NCI-H2196 (cell line): ENCODE measurements around the gene FBXW4.

Source experiments
- DNase-seq: peaks from one replicate; lab custom pipeline; 2025; ENCODE audit not compliant: unreplicated experiment; lab: John Stamatoyannopoulos, UW

The FBXW4 gene

GRCh38 chr10:101696632-101697031, 1.7 kb upstream of the FBXW4 start:
- DNase-seq = no peak

DNA sequence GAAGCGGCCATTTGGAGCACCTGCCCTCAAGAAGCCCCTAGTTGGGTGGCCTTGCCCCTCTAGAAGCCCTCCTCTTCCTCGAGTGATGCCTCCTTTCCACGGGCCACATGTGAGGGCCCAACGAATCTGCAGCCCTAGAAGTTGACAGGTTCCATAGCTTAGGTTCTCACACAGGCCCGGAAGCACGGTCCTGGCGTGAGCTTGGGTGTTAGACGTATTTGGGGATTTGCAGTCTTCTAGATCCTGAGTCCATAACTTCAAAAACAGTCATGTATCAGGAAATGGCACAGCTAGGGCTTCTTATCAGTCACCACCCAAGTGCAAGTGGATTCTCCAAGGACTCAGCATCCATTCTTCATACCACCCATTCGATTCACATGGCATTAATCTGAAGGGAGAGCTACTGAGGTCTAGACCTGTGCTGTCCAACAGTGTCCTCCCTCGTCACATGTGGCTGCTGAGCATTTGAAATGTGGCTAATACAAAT, 477 bp upstream of the FBXW4 start:
- DNase-seq = no peak

GRCh38 chr10:101693978-101694673, 844 bp downstream of the FBXW4 start:
- peak; percentile 10 for DNase-seq

DNA sequence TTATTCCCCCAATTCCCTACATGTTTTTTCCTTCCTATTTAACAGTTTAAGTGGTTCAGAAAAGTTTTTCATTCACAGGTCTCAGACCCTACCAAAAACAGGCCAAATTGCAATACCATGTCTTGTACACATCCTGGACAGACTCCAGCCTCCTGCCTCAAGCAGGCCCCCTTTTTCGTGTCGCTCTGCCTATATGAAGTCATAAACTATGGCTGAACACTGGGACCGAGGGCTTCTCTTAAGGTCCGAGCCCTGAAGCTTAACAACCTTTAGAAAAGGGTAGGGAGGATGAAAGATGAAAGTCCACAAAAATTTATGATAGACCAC, 1.4 kb downstream of the FBXW4 start:
- DNase-seq = no peak

DNA sequence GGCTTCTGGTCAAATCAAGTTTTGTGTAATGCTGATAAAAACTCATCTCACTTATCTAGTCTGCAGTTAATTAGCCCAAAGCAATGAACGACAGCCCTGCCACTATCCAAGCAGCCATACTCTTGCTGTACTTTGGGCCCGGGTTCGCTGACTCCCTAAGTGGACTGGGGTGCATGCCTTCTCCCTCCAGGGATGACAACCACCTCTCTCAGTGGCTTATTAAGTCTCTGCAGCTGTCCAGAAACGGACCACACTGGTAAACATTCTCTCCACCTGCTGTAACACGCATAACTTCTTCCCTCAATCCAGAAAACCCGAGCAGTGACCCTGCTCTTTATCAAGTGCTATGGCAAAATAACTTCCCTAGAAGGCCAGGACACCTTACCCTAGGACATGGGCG, 3.9 kb downstream of the FBXW4 start:
- DNase-seq = no peak

- no peak for DNase-seq
These were observed 4.5 kb downstream of the FBXW4 start for GRCh38 chr10:101690461-101690860.

DNA sequence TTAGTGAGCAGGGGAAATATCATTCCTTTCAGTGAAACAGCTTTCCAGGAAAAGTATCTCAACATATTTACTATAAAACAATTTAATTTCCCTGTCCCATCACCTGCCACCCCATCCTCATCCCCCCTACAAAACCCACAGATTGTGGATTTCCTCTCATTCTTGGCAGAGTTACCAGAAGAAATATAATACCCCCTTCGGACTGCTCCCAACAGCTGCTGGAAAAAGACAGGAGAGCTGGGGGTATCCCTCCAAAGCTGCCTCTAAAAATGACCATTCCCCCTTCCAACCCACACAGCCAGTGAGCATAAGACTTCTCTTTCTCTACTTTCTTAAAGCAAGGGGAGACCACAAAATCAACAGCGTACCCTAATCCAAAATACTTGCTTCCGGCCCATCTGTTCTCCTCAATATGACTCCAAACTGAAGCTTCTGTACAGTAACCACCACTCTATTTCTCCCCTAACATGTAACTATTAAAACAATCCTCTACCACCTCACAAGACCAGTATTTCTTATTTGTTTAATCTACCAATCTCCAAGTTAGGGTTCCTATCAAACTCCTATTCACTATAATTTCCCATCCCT, 7.8 kb downstream of the FBXW4 start:
- no peak for DNase-seq

GRCh38 chr10:101686133-101686925, 8.6 kb downstream of the FBXW4 start:
- no peak for DNase-seq

DNA sequence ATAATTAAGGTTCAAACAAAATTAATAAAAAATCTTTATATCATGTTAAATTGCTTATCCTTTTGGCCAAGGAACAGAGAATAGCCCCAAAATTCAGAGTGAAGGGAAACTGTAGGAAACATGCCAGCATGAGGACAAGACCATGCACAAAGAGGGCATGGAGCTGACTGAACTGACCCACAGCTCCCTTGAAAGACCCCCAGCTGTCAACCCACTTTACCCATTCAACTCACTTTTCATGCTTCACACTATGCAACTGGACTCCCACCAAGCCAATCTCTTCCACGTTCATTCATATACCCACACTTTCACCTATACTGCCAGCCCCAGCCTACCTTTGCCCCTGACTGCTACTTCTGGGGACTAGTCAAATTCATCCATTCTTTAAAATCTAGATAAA, 10.2 kb downstream of the FBXW4 start:
- no peak for DNase-seq

DNA sequence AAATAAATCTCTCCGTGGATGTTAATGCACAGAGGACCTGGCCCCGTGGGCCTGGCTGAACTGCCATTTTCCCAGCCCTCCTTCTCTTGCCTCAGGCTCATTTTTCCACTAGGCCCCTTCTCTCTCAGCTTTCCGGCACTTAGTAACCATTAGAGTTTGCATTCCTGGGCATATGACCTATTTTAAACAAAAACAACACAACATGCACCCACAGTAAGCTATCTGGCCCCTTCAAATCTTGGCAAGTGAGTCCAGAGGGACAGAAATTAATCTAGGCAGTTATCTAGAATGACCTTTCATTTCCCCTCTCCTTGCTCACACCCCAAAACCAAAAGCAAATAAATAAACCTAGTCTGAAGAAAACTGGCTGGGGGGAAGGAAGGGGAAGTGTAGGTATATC, 11.7 kb downstream of the FBXW4 start:
- DNase-seq = no peak

DNA sequence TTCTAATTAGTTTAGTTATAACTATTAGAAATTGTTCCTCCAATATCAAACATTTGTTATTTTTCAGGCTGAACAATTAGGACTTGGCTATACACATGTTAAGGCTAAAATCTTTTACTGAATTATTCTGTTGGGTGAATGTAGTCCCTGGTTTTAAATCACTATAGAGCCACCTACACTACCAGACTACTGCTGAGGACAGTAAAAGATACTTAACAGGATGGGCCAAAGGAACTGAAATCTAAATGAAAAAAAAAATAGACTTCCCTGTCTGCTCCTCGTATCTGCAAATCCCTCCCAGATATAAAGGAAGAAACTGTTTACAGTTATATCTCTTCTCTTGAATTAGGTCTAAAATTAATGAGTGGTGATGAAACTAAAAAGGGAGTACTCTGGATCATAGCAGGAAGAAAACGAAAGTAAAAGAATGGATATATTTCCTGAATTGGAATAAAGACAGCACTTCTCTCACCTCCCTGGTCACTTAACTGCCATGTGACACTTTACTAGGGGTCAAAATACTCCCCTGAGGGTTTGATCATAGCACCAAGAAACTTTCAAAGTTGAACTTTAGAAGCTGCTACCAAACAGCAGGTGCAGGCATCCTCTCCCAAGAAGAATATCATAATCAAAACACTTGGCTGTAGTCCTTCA, 12.7 kb downstream of the FBXW4 start:
- DNase-seq = no peak

- DNase-seq = no peak
These were observed 18.4 kb downstream of the FBXW4 start for GRCh38 chr10:101676565-101676964.

GRCh38 chr10:101675115-101675514, 19.9 kb downstream of the FBXW4 start:
- DNase-seq = no peak

DNA sequence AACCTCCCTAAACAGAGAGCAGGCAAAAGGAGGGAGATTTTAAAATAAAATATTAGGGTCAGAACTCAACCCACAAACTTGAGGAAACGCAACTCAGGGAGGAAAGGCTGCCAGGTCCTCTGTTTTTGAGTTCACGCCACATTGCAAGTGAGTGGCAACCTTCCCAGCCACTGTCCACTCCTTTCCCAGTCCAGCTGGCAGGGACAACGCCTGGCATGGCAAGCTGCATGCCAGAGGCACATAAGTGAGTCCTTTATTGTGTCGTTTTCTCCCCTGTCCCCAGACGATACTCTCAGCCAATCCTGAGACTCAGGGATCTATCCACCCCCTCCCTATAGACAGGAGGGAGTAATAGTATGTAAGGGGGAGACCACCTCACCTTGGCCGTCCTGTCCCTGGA, 22.4 kb downstream of the FBXW4 start:
- no peak for DNase-seq

DNA sequence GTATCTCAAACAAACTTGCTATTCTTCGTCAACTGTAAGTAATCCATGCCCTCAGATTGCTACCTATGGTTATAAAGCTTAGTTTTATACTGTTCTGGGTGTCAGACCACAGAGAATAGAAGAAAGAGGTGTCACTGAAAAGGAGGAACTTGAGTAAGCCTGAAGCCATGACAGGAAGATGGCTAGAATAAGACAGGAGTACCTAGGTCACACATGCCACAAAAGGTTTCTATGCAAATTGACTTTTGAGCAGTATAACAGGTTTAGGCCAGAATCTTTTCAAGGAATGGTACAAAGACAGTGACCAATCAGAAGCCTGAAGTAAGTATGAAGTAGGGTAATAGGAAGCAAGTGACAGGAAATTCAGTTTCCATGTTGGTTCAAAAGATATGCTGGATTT, 23.5 kb downstream of the FBXW4 start:
- no peak for DNase-seq

DNA sequence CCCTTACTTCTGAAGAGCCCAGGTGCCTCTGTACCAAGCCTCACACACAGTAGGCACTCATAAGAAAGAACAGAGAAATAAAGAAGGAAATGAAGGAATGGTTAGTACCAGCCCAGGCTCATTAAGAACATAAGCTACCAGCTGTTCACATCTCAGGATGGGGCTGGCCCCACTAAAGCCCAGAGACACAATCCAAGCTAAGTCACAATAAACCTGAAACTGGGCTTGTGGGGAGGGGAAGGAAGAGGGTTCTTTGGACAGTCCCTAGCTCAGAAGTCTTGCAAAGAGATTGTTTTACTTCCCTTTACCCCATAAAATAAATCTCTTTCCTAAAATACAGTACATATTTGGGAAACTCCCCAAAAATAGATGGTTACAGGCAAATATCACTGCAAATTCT, 24.3 kb downstream of the FBXW4 start:
- DNase-seq = no peak

GRCh38 chr10:101669181-101669580, 25.8 kb downstream of the FBXW4 start:
- DNase-seq = no peak

- DNase-seq = no peak
These were observed 26.4 kb downstream of the FBXW4 start for GRCh38 chr10:101668566-101668965.

GRCh38 chr10:101666083-101666482, 28.9 kb downstream of the FBXW4 start:
- no peak for DNase-seq

GRCh38 chr10:101663097-101663496, 31.9 kb downstream of the FBXW4 start:
- no peak for DNase-seq

GRCh38 chr10:101660256-101660655, 34.7 kb downstream of the FBXW4 start:
- no peak for DNase-seq

- no peak for DNase-seq
These were observed 36.0 kb downstream of the FBXW4 start for GRCh38 chr10:101658975-101659374.
